HG03571 (cell line): ENCODE measurements around the gene TMEM132E.

Experiments used
- ATAC-seq: cut with Tn5 transposase; IDR thresholded peaks from one replicate; pipeline ENCODE4 v1.9.1; 2021; ENCODE audit not compliant: unreplicated experiment

Gene TMEM132E

GRCh38 chr17:34626121-34626681, 46.8 kb downstream of the TMEM132E start:
- ATAC-seq, result no peak

- no peak for ATAC-seq
These were observed 49.5 kb downstream of the TMEM132E start for GRCh38 chr17:34628879-34629278.

GRCh38 chr17:34633351-34633750, 54.0 kb downstream of the TMEM132E start:
- no peak for ATAC-seq

GRCh38 chr17:34633760-34634159, 54.4 kb downstream of the TMEM132E start:
- ATAC-seq, result no peak

- no peak for ATAC-seq
These were observed 55.3 kb downstream of the TMEM132E start for GRCh38 chr17:34634551-34635160.

- no peak for ATAC-seq
These were observed 56.5 kb downstream of the TMEM132E start for GRCh38 chr17:34635876-34636275.

GRCh38 chr17:34637041-34637547, 57.7 kb downstream of the TMEM132E start:
- ATAC-seq, result no peak

- peak; percentile 57 for ATAC-seq
These were observed 58.5 kb downstream of the TMEM132E start for GRCh38 chr17:34637548-34638525.

GRCh38 chr17:34638526-34639260, 59.3 kb downstream of the TMEM132E start:
- no peak for ATAC-seq

- no peak for ATAC-seq
These were observed 60.5 kb downstream of the TMEM132E start for GRCh38 chr17:34639706-34640425.

GRCh38 chr17:34641368-34641767, 62.0 kb downstream of the TMEM132E start:
- no peak for ATAC-seq

- ATAC-seq, result no peak
These were observed 65.7 kb downstream of the TMEM132E start for GRCh38 chr17:34644941-34645550.

GRCh38 chr17:34645594-34645993, 66.2 kb downstream of the TMEM132E start:
- ATAC-seq, result no peak

GRCh38 chr17:34647511-34647910, 68.1 kb downstream of the TMEM132E start:
- no peak for ATAC-seq

GRCh38 chr17:34650051-34650750, 70.8 kb downstream of the TMEM132E start:
- ATAC-seq, result no peak

GRCh38 chr17:34651402-34651811, 72.0 kb downstream of the TMEM132E start:
- no peak for ATAC-seq

GRCh38 chr17:34652021-34652555, 72.7 kb downstream of the TMEM132E start:
- ATAC-seq, result no peak

GRCh38 chr17:34653511-34653910, 74.1 kb downstream of the TMEM132E start:
- ATAC-seq, result no peak

- no peak for ATAC-seq
These were observed 75.0 kb downstream of the TMEM132E start for GRCh38 chr17:34654276-34654880.
